Mesenteric fat pad (tissue), 1 donor: Measurements from ENCODE around the gene HLA-DPB1. TPM values are rescaled to one million over a fixed set of nuclear protein-coding genes. Genes with fewer than 3 reads are reported as not detected.
"Not testable (repeated sequence)": the region's sequence is repeated elsewhere in the genome, so short reads cannot be mapped to it uniquely, and the experiment has no call there.

ENCODE experiments used
- DNase-seq: peaks from one replicate; pipeline ENCODE4 v3.0.0-alpha.2; 2020; ENCODE audit warnings: low spot score
- long read RNA-seq: library from polyadenylated mRNA; unstranded; transcript quantifications from one replicate; pipeline ENCODE4 v2.0.0, GENCODE V29; 2020
- total RNA-seq: library from RNA; stranded (reverse); fragmentation: NEBNext Ultra II Directional; extraction: Animal tissue kit (Norgen Biotek cat#: 25700); gene quantifications from one replicate; pipeline ENCODE4 v1.2.1, GENCODE V29; 2021
- donor health status: DM: yes; HTN: yes; CAD: no.

Gene HLA-DPB1
- 52.5 TPM for total RNA-seq
- long read RNA-seq, transcript HLA-DPB1-211 (6 exons, 1,560 nt), result major isoform, 83 of 104 reads
- long read RNA-seq, partial matches to known transcripts, result 5 of 104 reads
- long read RNA-seq, other reads (novel, unspliced or antisense), result 16 of 104 reads

- DNase-seq, result no peak
Measured at GRCh38 chr6:33075568-33076405, at the start of gene HLA-DPB1. HLA-DPB1 (plus strand) TSS chr6:33075990; CDS start chr6:33076042, 52 bp downstream.

GRCh38 chr6:33028220-33028849 lies 47.5 kb upstream of the HLA-DPB1 start:
- no peak for DNase-seq

- no peak for DNase-seq
Measured at GRCh38 chr6:33029328-33030184, 46.2 kb upstream of the HLA-DPB1 start.

GRCh38 chr6:33030245-33030644 lies 45.5 kb upstream of the HLA-DPB1 start:
- DNase-seq, result no peak

GRCh38 chr6:33034554-33034953 lies 41.2 kb upstream of the HLA-DPB1 start:
- DNase-seq, result no peak

- no peak for DNase-seq
Measured at GRCh38 chr6:33036535-33036934, 39.3 kb upstream of the HLA-DPB1 start.

- no peak for DNase-seq
Measured at GRCh38 chr6:33040157-33040556, 35.6 kb upstream of the HLA-DPB1 start.

GRCh38 chr6:33049323-33050013 lies 26.3 kb upstream of the HLA-DPB1 start:
- no peak for DNase-seq

- no peak for DNase-seq
Measured at GRCh38 chr6:33050014-33050810, 25.6 kb upstream of the HLA-DPB1 start.

- no peak for DNase-seq
Measured at GRCh38 chr6:33052627-33053026, 23.2 kb upstream of the HLA-DPB1 start.

GRCh38 chr6:33053230-33053629 lies 22.6 kb upstream of the HLA-DPB1 start:
- no peak for DNase-seq

GRCh38 chr6:33057222-33058150 lies 18.3 kb upstream of the HLA-DPB1 start:
- DNase-seq, result no peak

GRCh38 chr6:33061987-33062386 lies 13.8 kb upstream of the HLA-DPB1 start:
- no peak for DNase-seq

- not testable (repeated sequence) for DNase-seq
Measured at GRCh38 chr6:33063435-33063834, 12.4 kb upstream of the HLA-DPB1 start.

GRCh38 chr6:33064723-33065122 lies 11.1 kb upstream of the HLA-DPB1 start:
- DNase-seq, result no peak

GRCh38 chr6:33065312-33065711 lies 10.5 kb upstream of the HLA-DPB1 start:
- DNase-seq, result no peak

GRCh38 chr6:33066917-33067521 lies 8.8 kb upstream of the HLA-DPB1 start:
- DNase-seq, result no peak

- DNase-seq, result no peak
Measured at GRCh38 chr6:33069021-33069738, 6.6 kb upstream of the HLA-DPB1 start.
